Keratinocyte (primary cell): ENCODE measurements around the gene ETF1.

Experiments used
- EZH2 ChIP-seq: IDR thresholded peaks from one replicate; pipeline ENCODE4 v1.6.1; 2012; ENCODE audit warnings: inconsistent platforms, mild to moderate bottlenecking, low read length, moderate library complexity
- TF ChIP-seq, protein P1 (sequence below), 3 experiments: IDR thresholded peaks in 1 of 3; conservative IDR thresholded peaks in 1 of 3; optimal IDR thresholded peaks in 1 of 3; 2 replicates in 2 of 3; 3 replicates in 1 of 3; pipeline versions ENCODE3 to v1.5.1; 2011; ENCODE audit warnings: low read length in 3 of 3, mild to moderate bottlenecking in 3 of 3, moderate library complexity in 2 of 3, control low read depth in 1 of 3, inconsistent platforms in 1 of 3; ENCODE audit not compliant: insufficient read depth in 2 of 3; ENCODE audit errors: extremely low read depth in 1 of 3

DNA sequence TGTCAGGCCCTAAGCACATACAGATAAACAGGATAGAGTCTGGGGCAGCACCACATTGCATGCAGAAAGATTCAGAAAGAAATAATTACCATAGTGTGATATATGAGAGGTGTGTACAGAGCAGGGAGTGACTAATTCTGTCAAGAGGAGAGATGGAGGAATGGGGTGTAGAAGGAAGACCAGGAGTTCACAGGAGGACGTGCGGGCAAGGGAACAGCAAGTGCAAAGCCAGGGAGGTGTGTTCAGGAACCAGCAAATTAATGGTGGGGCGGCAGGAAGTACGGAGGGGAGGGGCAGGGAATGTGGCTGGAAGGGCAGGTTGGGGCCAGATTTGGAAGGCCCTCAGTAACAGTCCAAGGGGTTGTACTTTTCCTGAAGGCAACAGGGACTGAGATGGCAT, 60.4 kb downstream of the ETF1 start:
- TF ChIP-seq, protein P1, sequence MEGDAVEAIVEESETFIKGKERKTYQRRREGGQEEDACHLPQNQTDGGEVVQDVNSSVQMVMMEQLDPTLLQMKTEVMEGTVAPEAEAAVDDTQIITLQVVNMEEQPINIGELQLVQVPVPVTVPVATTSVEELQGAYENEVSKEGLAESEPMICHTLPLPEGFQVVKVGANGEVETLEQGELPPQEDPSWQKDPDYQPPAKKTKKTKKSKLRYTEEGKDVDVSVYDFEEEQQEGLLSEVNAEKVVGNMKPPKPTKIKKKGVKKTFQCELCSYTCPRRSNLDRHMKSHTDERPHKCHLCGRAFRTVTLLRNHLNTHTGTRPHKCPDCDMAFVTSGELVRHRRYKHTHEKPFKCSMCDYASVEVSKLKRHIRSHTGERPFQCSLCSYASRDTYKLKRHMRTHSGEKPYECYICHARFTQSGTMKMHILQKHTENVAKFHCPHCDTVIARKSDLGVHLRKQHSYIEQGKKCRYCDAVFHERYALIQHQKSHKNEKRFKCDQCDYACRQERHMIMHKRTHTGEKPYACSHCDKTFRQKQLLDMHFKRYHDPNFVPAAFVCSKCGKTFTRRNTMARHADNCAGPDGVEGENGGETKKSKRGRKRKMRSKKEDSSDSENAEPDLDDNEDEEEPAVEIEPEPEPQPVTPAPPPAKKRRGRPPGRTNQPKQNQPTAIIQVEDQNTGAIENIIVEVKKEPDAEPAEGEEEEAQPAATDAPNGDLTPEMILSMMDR (optimal IDR thresholded peaks at IDR 0.05 in 1 of 3, IDR thresholded peaks at IDR 0.05 in 1 of 3, conservative IDR thresholded peaks at IDR 0.05 in 1 of 3; ENCODE audit: extremely low read depth in 1 of 3, insufficient read depth in 2 of 3, low read length in 3 of 3), result no peak
- no peak for TF ChIP-seq EZH2
